GM19099 (cell line): ENCODE measurements around the gene P3H2.

Source experiments
- POLR2A ChIP-seq: IDR thresholded peaks from 3 replicates; pipeline ENCODE4 v1.6.1; 2011; ENCODE audit warnings: low read depth; ENCODE audit not compliant: insufficient read length; ENCODE audit errors: extremely low read depth

The P3H2 gene

DNA sequence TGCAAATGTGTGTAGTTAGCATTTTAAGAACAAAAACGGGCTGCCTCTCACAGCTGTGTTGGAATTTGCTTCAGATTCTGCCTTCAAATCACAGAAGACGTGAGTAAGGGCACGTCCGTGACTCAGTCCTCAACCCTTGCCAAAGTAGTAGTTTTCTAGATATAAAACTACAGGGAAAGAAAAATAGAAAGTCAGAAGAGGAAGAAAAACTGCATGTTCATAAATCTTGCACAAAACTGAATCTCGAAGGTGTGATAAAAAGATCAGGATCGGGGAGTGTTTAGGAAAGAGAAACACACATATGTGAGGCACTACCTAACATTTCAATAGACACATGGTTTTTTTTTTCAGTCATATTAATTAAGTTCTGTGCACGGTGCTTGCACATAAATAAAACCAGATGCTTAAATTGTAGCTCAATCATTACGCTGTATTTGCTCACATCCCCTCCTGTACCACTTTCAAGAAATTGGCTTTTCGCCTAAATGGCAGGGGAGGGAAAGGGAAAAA, 71.7 kb downstream of the P3H2 start:
- no peak for TF ChIP-seq POLR2A

DNA sequence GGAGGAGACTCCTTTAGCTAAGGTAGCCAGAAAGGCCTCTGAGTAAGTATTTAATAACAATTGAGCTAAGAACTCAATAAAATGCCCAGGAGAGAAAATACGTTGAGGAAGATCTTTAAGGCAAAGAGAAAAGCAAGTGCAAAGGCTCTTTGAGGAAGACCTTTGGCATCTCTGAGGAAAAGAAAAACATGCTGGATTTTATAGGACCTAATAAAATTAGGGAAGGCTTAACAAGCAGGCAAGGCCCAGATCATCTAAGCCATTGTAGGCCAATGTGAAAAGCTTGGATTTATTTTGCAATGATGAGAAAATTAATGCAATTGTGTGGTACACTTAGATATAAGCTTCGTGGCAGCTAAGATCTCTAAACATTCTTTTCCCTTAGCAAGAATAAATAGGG, 75.7 kb downstream of the P3H2 start:
- TF ChIP-seq POLR2A, result no peak

DNA sequence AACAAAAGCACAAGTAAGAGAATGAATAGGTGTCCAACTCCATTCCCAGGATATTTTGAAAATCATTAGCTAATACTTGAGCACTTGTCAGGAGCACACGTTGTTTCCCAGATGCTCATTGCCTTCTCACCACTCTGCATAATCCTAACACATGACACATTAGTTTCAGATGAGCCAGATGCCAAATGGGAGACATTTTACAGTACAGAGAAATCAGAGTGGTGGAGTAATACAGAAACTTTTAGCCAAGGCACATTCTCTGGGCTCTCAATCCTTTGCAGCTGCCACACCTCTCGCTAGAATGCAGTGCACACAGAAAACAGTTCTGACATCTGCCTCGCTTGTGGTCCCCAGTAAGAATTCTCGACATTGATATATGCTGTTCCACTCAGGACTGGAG, 76.6 kb downstream of the P3H2 start:
- no peak for TF ChIP-seq POLR2A

DNA sequence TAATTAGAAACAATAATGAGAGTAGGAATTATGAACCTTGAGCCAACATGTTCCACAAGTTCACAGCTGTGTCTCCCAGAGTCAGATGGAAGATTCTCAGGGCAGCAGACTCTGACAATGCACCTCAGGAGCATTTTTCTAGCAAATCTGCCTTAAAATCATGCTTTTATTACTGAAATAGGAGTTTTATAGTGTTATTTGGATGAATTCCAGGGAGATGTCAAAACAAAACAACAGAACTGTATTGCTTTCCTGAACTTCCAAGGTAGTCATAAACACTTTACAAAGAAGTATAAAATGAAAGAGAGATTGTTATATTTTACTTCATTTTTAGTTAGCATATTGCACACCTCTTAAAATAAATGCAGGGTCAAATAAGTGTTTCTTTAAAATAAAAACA, 77.0 kb downstream of the P3H2 start:
- TF ChIP-seq POLR2A, result no peak

GRCh38 chr3:190042558-190042957, 78.1 kb downstream of the P3H2 start:
- TF ChIP-seq POLR2A, result no peak

- TF ChIP-seq POLR2A, result no peak
Observed at GRCh38 chr3:190041333-190042041, 79.2 kb downstream of the P3H2 start.

DNA sequence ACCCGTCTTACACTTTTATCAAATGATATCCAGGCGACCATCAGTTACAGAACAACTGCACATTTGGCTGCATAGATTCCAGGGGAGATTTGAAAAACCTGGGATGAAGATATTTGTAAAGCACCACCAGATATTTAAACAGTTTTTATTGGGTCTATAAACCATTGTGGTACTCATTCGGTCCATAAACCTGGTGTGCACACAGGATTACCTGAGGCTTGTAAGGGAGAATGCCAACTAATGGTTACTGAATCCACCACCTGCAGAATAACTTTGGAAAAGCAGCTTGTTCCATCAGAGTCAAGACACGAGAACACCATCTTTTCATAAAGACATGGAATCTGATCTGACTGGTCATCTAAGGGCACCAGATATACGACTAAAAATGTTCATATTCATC, 80.6 kb downstream of the P3H2 start:
- TF ChIP-seq POLR2A, result no peak

- no peak for TF ChIP-seq POLR2A
Observed at GRCh38 chr3:190038050-190038933, 82.4 kb downstream of the P3H2 start.

DNA sequence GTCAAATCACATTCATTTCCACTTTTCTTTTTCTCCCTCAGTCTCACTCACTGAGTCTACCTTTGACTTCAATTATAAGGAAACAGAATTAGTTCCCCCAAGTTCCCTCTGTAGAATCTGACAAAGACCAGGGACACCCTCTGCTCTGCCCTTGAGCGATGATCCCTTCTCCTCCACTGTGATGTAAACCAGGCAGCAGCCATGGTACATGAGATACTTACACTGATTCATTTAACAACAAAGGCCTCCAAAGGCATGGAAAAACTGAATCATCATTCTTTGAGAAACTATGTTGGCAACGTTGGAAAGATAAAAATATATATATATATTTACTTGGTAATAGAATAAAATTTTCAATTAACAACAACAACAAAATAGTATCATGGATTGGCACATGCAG, 84.1 kb downstream of the P3H2 start:
- no peak for TF ChIP-seq POLR2A

DNA sequence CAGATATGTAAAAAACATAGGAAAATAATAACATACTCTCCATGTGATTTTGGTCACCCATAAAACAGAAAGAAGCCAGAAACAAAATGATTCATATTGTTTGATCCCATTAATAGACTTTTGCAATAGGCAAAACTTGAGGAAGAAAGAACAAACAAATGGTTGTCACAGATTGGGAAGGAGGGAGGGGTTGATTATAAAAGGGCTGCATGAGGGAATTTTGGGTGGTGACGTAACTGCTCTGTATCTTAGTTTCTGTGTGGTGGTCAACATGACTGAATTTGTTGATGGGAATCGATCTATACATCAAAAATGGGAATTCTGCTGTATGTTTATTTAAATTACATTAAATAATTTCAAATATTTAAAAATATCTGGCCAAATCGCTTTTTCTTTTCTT, 86.3 kb downstream of the P3H2 start:
- TF ChIP-seq POLR2A, result no peak

DNA sequence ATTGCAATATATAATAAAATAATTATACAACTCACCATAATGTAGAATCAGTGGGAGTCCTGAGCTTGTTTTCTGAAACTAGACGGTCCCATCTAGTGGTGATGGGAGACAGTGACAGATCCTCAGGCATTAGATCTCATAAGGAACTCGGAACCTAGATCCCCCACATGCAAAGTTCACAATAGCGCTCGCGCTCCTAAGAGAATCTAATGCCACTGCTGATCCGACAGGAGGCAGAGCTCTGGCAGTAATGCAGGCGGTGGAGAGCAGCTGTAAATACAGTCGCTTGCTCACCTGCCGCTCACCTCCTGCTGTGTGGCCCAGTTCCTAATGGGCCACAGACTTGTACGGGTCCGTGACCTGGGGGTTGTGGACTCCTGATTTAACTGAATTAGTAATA, 87.8 kb downstream of the P3H2 start:
- TF ChIP-seq POLR2A, result no peak

DNA sequence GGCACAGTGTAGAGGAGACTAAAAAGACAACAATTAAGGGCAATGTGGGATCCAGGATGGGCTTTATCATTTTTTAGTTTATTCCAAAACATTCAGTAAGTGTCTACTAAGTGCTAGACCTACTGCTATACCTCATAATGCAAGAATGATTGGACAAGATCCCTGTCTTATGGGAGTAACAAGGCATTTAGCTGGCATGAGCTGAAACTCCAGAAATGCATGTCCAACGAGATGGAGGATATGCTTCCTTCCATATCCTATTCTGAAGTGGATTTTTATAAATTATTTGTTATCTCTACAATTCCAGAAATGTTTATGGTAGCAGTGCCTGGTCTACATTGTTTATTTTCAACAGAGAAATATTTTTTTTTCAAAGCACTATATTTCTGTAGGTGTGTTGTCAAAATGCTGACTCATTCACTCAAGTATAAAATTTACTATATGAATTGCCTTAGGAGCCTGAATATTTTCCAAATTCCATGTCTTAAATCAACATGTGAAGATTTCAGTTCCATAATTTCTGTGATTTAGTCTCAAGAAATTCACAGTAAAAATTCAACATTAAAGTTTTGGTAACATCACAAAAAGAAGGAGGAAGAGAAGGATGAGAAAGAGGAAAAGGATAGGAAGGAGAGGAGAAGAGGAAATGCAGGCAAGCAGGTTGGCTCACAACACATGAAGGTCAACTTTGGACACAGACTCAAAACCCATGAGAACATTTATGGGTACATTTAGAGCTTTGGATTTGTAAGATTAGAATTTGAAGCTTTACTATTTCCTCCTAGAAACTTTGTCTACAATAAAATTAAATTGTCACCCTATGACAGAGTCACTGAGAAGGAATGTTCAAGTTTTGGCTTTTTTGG, 88.6 kb downstream of the P3H2 start:
- no peak for TF ChIP-seq POLR2A

DNA sequence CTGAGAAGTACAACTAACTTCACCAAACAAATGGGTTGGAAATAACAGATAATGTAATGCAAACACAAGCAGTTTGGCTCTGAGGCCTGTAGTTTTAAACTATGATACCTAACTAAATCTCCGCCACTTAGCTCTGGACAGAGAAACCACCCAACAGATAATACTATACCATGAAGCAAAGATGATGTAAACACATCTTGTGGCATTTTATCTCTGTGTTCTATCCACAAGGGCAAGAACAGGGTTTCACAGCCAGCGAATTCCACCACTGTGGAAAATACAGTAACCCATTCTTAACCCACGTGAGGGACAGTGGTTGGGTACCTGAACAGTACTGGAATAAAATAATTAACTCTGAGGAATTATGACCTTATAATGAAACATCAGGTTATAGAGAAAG, 93.6 kb downstream of the P3H2 start:
- TF ChIP-seq POLR2A, result no peak

- no peak for TF ChIP-seq POLR2A
Observed at GRCh38 chr3:190026154-190026553, 94.5 kb downstream of the P3H2 start.

DNA sequence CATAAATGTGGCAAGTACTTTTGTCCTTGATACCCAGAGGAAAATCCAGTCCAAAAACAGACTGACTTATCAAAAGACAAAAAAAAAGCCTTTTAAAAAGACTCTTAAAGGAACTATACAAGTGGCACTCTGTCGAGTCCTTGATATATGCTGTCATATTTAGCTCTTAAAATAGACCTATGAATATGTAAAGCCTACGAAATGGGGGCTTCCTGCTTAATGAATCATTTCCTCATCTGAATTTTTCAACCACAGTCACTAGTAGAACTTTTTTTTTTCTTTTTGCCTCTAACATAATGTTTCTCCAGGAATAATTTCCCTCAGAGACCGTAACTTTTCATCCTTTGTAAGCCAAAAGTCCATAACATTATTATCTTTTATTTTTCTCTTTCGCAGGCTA, 95.8 kb downstream of the P3H2 start:
- no peak for TF ChIP-seq POLR2A

- TF ChIP-seq POLR2A, result no peak
Observed at GRCh38 chr3:190019844-190020243, 100.9 kb downstream of the P3H2 start.

GRCh38 chr3:190019006-190019405, 101.7 kb downstream of the P3H2 start:
- TF ChIP-seq POLR2A, result no peak
